Suprapubic skin (tissue), 4 donors: ENCODE measurements around the gene LRRC75B.

Source experiments
- EP300 ChIP-seq: sonication (generic); formaldehyde crosslinking; IDR thresholded peaks from one replicate; pipeline ENCODE4 v1.6.1; 2017; ENCODE audit warnings: antibody characterized with exemption
- POLR2A ChIP-seq, 2 donors: fragments of 450-650 bp; IDR thresholded peaks; one replicate each; pipeline ENCODE4 v1.6.1; 2017; ENCODE audit warnings: antibody characterized with exemption in 2 of 2, mild to moderate bottlenecking in 2 of 2, moderate library complexity in 2 of 2
- POLR2AphosphoS5 ChIP-seq, 3 donors: sonication (generic); formaldehyde crosslinking; IDR thresholded peaks; one replicate each; pipeline ENCODE4 v1.6.1; 2017; ENCODE audit warnings: antibody characterized with exemption in 3 of 3
- TF ChIP-seq, protein P1 (sequence below), 2 donors: fragments of 200-600 bp in 1 of 2; fragments of 450-650 bp in 1 of 2; sonication (generic) in 1 of 2; IDR thresholded peaks; one replicate each; pipeline ENCODE4 v1.5.1; 2016 to 2019; ENCODE audit warnings: antibody characterized with exemption in 2 of 2, mild to moderate bottlenecking in 1 of 2, moderate library complexity in 1 of 2

DNA sequence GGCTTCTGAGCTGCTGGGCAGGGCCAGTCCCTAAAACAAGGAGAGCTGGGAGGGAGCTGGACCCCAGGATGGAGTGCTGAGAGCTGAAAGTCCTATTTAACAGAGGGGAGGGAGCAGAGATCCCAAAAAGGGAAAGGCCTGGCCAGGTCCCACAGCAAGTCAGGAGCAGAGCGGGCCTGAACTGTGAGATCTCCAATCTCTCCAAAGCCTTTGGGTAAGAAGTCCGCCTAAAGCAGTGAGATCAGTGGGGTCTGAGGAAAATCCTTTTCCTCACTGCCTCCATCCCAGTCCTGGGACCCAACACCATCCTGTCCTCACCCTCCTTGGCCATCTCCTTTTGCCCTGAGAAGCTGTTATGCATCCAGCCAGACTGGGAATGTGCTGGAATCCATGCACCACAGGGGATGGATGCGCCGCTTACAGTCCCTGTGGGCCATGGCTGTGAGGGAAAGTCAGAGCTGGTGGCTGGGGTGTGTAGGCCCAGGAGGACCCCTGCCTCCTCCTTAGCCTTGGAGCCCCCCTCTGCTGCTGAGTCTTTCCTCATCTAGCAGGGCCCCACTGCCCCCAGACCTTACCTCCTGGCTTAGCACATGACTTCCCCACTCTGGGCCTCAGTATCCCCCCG is 8.6 kb downstream of the LRRC75B start:
- TF ChIP-seq, protein P1, sequence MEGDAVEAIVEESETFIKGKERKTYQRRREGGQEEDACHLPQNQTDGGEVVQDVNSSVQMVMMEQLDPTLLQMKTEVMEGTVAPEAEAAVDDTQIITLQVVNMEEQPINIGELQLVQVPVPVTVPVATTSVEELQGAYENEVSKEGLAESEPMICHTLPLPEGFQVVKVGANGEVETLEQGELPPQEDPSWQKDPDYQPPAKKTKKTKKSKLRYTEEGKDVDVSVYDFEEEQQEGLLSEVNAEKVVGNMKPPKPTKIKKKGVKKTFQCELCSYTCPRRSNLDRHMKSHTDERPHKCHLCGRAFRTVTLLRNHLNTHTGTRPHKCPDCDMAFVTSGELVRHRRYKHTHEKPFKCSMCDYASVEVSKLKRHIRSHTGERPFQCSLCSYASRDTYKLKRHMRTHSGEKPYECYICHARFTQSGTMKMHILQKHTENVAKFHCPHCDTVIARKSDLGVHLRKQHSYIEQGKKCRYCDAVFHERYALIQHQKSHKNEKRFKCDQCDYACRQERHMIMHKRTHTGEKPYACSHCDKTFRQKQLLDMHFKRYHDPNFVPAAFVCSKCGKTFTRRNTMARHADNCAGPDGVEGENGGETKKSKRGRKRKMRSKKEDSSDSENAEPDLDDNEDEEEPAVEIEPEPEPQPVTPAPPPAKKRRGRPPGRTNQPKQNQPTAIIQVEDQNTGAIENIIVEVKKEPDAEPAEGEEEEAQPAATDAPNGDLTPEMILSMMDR (IDR thresholded peaks at IDR 0.05) = no peak
- TF ChIP-seq POLR2A (IDR thresholded peaks at IDR 0.05) (no peak), POLR2AphosphoS5 (IDR thresholded peaks at IDR 0.05) (no peak), EP300 (no peak)
